Measurements from ENCODE around the gene SORCS2. TPM values are rescaled to one million over a fixed set of nuclear protein-coding genes. Genes with fewer than 3 reads are reported as not detected.

SORCS2 gene
- polyA plus RNA-seq, 1 donor (not counting 4 experiments of a cell fraction or from before 2014, with no cell fraction given), result 0.09 TPM

- no peaks in the 10 kb centered on the region for H3K36me3 ChIP-seq (ENCODE audit: control insufficient read depth in 2 of 2, extremely low read depth in 1 of 2, insufficient read depth in 2 of 2, low read length in 2 of 2)
- no peak for FAIRE-seq
- no peaks in the 10 kb centered on the region for H3K79me2 ChIP-seq (ENCODE audit: control insufficient read depth, insufficient read depth, low read length)
- DNase-seq (ENCODE audit: low read depth, low spot score), result no peak
- H3K9me3 ChIP-seq (ENCODE audit: control insufficient read depth, low read depth, low read length), result peaks cover 3% of the 10 kb centered on the region
- H4K20me1 ChIP-seq (ENCODE audit: control insufficient read depth, extremely low read depth, insufficient read depth, low read length), result no peaks in the 10 kb centered on the region
- H2AFZ ChIP-seq (ENCODE audit: control insufficient read depth, low read length), result no peak overlapping the region
- H3K9me1 ChIP-seq (ENCODE audit: control insufficient read depth, extremely low read depth, insufficient read depth, low read length), result no peaks in the 10 kb centered on the region
- H3K9ac ChIP-seq (ENCODE audit: control insufficient read depth, extremely low read depth, insufficient read depth, low read length), result no peak overlapping the region
- dilution Hi-C loops (cut with MboI; ENCODE audit: extremely low pct_ligation_motif_present, low sequenced_read_pairs), result no loop called here
- H3K4me3 ChIP-seq (ENCODE audit: control insufficient read depth in 2 of 3, extremely low read depth in 1 of 3, insufficient read depth in 2 of 3, low read depth in 1 of 3, low read length in 3 of 3), result no peak overlapping the region
- no peaks in the 10 kb centered on the region for H3K4me1 ChIP-seq (ENCODE audit: control insufficient read depth, extremely low read depth, insufficient read depth, low read length)
- no peak overlapping the region for H3K27ac ChIP-seq (ENCODE audit: control insufficient read depth, insufficient read depth, low read length)
- peaks cover 5% of the 10 kb centered on the region for H3K27me3 ChIP-seq (ENCODE audit: control insufficient read depth, extremely low read depth, insufficient read depth, low read length)
- no peak for TF ChIP-seq CTCF (optimal IDR thresholded peaks at IDR 0.05 in 1 of 3, IDR thresholded peaks at IDR 0.05 in 1 of 3, conservative IDR thresholded peaks at IDR 0.05 in 1 of 3; ENCODE audit: extremely low read depth in 1 of 3, insufficient read depth in 2 of 3, low read length in 3 of 3)
- TF ChIP-seq EZH2 (IDR thresholded peaks at IDR 0.05; ENCODE audit: low read length), result no peak
- H3K4me2 ChIP-seq (ENCODE audit: control insufficient read depth, extremely low read depth, insufficient read depth, low read depth, low read length), result no peak overlapping the region
These were observed 46.9 kb downstream of the SORCS2 start for GRCh38 chr4:7239101-7239820.

GRCh38 chr4:7239844-7240243 is 47.5 kb downstream of the SORCS2 start:
- FAIRE-seq, result no peak
- DNase-seq (ENCODE audit: low read depth, low spot score), result no peak
- H3K9me1 ChIP-seq (ENCODE audit: control insufficient read depth, extremely low read depth, insufficient read depth, low read length), result no peaks in the 10 kb centered on the region

More at GRCh38 chr4:7239844-7240243, 47.5 kb downstream of the SORCS2 start:
- peaks cover 3% of the 10 kb centered on the region for H3K9me3 ChIP-seq (ENCODE audit: control insufficient read depth, low read depth, low read length)
- no peak overlapping the region for H3K27ac ChIP-seq (ENCODE audit: control insufficient read depth, insufficient read depth, low read length)
- peaks cover 6% of the 10 kb centered on the region for H3K27me3 ChIP-seq (ENCODE audit: control insufficient read depth, extremely low read depth, insufficient read depth, low read length)
- H3K9ac ChIP-seq (ENCODE audit: control insufficient read depth, extremely low read depth, insufficient read depth, low read length), result no peak overlapping the region
- H3K79me2 ChIP-seq (ENCODE audit: control insufficient read depth, insufficient read depth, low read length), result no peaks in the 10 kb centered on the region
- no peaks in the 10 kb centered on the region for H4K20me1 ChIP-seq (ENCODE audit: control insufficient read depth, extremely low read depth, insufficient read depth, low read length)
- dilution Hi-C loops (cut with MboI; ENCODE audit: extremely low pct_ligation_motif_present, low sequenced_read_pairs), result no loop called here
- H3K4me2 ChIP-seq (ENCODE audit: control insufficient read depth, extremely low read depth, insufficient read depth, low read depth, low read length), result no peak overlapping the region
- H3K4me3 ChIP-seq (ENCODE audit: control insufficient read depth in 2 of 3, extremely low read depth in 1 of 3, insufficient read depth in 2 of 3, low read depth in 1 of 3, low read length in 3 of 3), result no peak overlapping the region
- no peaks in the 10 kb centered on the region for H3K4me1 ChIP-seq (ENCODE audit: control insufficient read depth, extremely low read depth, insufficient read depth, low read length)
- H2AFZ ChIP-seq (ENCODE audit: control insufficient read depth, low read length), result no peak overlapping the region
- TF ChIP-seq CTCF (optimal IDR thresholded peaks at IDR 0.05 in 1 of 3, IDR thresholded peaks at IDR 0.05 in 1 of 3, conservative IDR thresholded peaks at IDR 0.05 in 1 of 3; ENCODE audit: extremely low read depth in 1 of 3, insufficient read depth in 2 of 3, low read length in 3 of 3) (no peak), EZH2 (IDR thresholded peaks at IDR 0.05; ENCODE audit: low read length) (no peak)
- no peaks in the 10 kb centered on the region for H3K36me3 ChIP-seq (ENCODE audit: control insufficient read depth in 2 of 2, extremely low read depth in 1 of 2, insufficient read depth in 2 of 2, low read length in 2 of 2)

Measured in keratinocyte (primary cell).